ENCODE results near the gene STK32C. TPM values are rescaled to one million over a fixed set of nuclear protein-coding genes. Genes with fewer than 3 reads are reported as not detected.
A peak's percentile ranks its signal among the peaks of the same experiment; 100 is the strongest.

Gene STK32C
- polyA plus RNA-seq, 2 of the 4 experiments (the other 2 are of a cell fraction), result 29.9 to 43.6 TPM

GRCh38 chr10:132186488-132187429 is 121.0 kb downstream of the STK32C start, which contains the start of gene DPYSL4:
TSS of gene DPYSL4 (plus strand) at chr10:132186948. CDS start at chr10:132187064, 116 bp downstream.
- H3K4me2 ChIP-seq, result peak within 1 kb of the TSS; percentile 100
- peaks cover 21% of the 10 kb centered on the region for H3K4me1 ChIP-seq
- H3K4me3 ChIP-seq, result peak within 1 kb of the TSS; percentile 73
- DNase-seq (ENCODE audit: low read depth in 1 of 2, low spot score in 1 of 2), result peak in 1 of 2 experiments; percentile 36
- H3K9me3 ChIP-seq, result no peaks in the 10 kb centered on the region
- peak; percentile 54 to 61 for ATAC-seq
- POLR2A ChIA-PET, result no interaction called here
- TF ChIP-seq RNF2 (IDR thresholded peaks at IDR 0.05; ENCODE audit: borderline replicate concordance, low read depth), result peak; percentile 53; the same call in 1 of the 2 replicates
- TF ChIP-seq E2F6 (IDR thresholded peaks at IDR 0.05; ENCODE audit: borderline replicate concordance, low read depth), result 0 out of 2 replicates have a peak, but pooled peaks have one; percentile 35
- no peak for TF ChIP-seq NPAS2 (CRISPR knock-in tag; IDR thresholded peaks at IDR 0.05; ENCODE audit: borderline replicate concordance)
- peak in 1 of 2 experiments; percentile 11; a peak in 1 of 5 replicates for TF ChIP-seq JUN (IDR thresholded peaks at IDR 0.05)
- no peak for FAIRE-seq
- CTCF ChIA-PET, result no interaction called here
- H3K27ac ChIP-seq, result peak within 1 kb of the TSS; percentile 60 to 83; a peak in 5 of 6 replicates
- no CpG with 5 or more reads among the region's 109 CpGs for WGBS (ENCODE audit: missing lambda C conversion rate)

GRCh38 chr10:132185601-132186487 is 121.9 kb downstream of the STK32C start:
- peak overlapping the region; percentile 100 for H3K4me2 ChIP-seq
- no peak for FAIRE-seq

More at GRCh38 chr10:132185601-132186487, 121.9 kb downstream of the STK32C start:
- CTCF ChIA-PET, result interaction anchor here (1.2 kb wide), 1 partner anchor 10 kb away, joined by 3 read pairs; no protein-coding TSS in a partner anchor
- peak overlapping the region; percentile 60 to 83; a peak in 5 of 6 replicates for H3K27ac ChIP-seq
- peak overlapping the region; percentile 73 for H3K4me3 ChIP-seq
- POLR2A ChIA-PET, result no interaction called here
- no peaks in the 10 kb centered on the region for H3K9me3 ChIP-seq
- no peak for TF ChIP-seq HOXB5 (CRISPR knock-in tag; IDR thresholded peaks at IDR 0.05)
- no peak for TF ChIP-seq PHF8 (IDR thresholded peaks at IDR 0.05; ENCODE audit: borderline replicate concordance, low read depth)
- TF ChIP-seq HOXB13 (CRISPR knock-in tag; IDR thresholded peaks at IDR 0.05; ENCODE audit: low read depth), result no peak
- no peak for TF ChIP-seq ATOH8 (CRISPR knock-in tag; IDR thresholded peaks at IDR 0.05; ENCODE audit: low read depth)
- TF ChIP-seq REST (IDR thresholded peaks at IDR 0.05), result peak; percentile 66
- TF ChIP-seq MAFK (IDR thresholded peaks at IDR 0.05; ENCODE audit: partially characterized antibody), result no peak
- 53% methylated on average over 58 of the region's 99 CpGs for WGBS (ENCODE audit: missing lambda C conversion rate)
- no peak for DNase-seq (ENCODE audit: low read depth in 1 of 2, low spot score in 1 of 2)
- peaks cover 21% of the 10 kb centered on the region for H3K4me1 ChIP-seq
- ATAC-seq, result peak in 1 of 2 experiments; percentile 4; a peak in 1 of 6 replicates

Measured in A549 (cell line).